ENCODE data around the gene C6orf47.

Gene C6orf47

GRCh38 chr6:31614684-31615578 is 45.6 kb downstream of the C6orf47 start, which contains the start of gene AIF1:
AIF1 (plus strand) TSS chr6:31615234; CDS start chr6:31615330, 96 bp downstream.
- no peak for DNase-seq (ENCODE audit: low read depth in 2 of 2)

DNA sequence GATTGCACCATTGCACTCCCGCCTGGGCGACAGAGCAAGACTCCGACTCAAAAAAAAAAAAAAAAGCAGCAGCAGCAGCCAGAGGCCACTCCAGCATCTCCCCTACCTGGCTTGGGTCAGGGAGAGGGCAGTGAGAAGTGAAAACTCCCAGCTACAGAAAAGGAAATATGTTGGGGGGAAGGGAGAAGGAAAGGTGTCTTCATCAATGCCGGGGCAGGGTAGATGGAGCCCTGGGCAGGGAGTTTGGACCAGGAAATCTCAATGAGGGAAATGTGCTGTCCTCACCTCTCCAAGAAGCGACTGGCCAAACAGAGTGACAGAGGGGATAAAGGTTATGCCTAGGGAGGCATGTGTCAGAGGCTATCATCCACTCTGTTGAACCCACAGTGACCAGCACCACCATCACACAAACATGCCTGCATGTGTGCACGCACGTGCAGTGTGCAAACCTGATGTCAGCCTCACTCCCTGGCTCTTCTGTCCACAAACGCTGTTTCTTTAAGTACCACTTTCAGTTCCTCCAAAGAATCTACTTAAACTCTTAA is 46.4 kb downstream of the C6orf47 start:
- DNase-seq (ENCODE audit: low read depth in 2 of 2) = no peak

DNA sequence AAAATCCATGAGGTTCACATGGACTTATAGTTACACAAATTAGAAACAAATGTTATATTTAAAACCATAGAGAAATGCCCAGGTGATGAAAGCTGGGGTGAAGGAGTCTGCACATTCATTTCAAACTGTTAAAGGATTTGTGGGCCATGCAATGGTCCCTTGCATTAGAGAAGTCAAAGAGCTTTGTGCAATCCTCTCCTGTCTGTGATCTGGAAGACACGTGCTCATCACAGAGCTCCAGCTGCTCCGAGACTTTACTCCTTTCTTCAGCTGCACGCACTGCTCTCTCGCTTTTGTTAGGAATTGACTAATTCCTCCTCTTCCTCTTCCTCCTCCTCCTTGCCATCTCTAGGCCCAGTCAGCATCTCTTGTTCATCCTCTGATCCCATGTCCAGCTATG is 49.6 kb downstream of the C6orf47 start:
- DNase-seq (ENCODE audit: low read depth in 2 of 2) = peak; percentile 27 to 39

DNA sequence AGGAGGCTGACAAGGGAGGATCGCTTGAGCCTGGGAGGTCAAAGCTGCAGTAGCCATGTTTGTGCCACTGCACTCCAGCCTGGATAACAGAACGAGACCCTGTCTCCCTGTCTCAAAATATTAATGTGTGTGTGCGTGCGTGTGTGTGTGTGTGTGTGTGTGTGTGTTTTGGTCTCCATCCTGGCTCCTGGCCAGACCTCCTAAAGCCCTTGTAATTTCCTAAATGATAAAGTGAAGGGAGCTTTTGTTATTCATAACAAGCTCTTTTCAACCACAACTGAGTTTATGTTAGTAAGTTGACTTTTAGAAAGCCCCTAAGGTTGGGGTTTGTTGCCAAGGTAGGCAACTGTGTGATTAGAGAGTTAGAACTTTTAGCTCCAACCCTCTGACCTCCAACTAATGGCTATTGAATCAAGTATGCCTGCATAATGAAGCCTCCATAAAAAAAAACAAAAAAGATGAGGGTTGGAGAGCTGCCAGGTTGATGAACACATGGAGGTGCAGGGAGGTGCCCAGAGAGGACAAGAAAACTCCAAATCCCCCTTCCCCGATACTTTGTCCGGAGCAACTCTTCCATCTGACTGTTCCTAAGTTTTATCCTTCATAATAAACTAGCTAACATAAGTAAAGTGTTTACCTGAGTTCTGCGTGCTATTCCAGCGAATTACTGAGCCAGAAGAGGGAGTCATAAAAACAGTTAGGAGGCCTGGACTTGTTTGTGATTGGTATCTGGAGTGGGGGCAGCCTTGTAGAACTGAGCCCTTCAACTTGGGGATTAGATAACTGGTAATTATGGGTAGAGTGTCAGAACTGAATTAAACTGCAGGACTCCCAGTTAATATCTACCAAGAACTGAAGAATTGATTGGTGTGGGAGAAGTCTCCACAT is 50.8 kb downstream of the C6orf47 start:
- DNase-seq (ENCODE audit: low read depth in 2 of 2) = no peak

Data from fibroblast of skin of left biceps (primary cell).